SK-N-SH (cell line): ENCODE data around the gene PALLD. TPM values are rescaled to one million over a fixed set of nuclear protein-coding genes. Genes with fewer than 3 reads are reported as not detected.

Experiments
- CTCF ChIA-PET: fragments of 300-600, 350-600 bp; formaldehyde crosslinking; extraction: SDS; loops from one replicate; lab custom pipeline; 2021; lab: Yijun Ruan, JAX
- POLR2A ChIA-PET: fragments of 350-600 bp; sonication (Branson Sonifier 250); formaldehyde crosslinking; extraction: SDS; loops from one replicate; lab custom pipeline; 2020; ENCODE audit warnings: antibody characterized with exemption, inconsistent platforms; lab: Yijun Ruan, JAX
- DNase-seq: peaks from one replicate; pipeline ENCODE4 v3.0.0; 2012
- H2AFZ ChIP-seq: fragments of 200-600 bp; sonication (generic); 2 replicates; pipeline ENCODE4 v1.8.1; 2016; ENCODE audit warnings: antibody characterized with exemption, mild to moderate bottlenecking, low read depth
- H3F3A ChIP-seq: fragments of 200-600 bp; sonication (generic); replicated peaks from 2 replicates; pipeline ENCODE3; 2016; ENCODE audit warnings: antibody characterized with exemption, mild to moderate bottlenecking; ENCODE audit not compliant: insufficient read depth
- H3K27ac ChIP-seq, 2 experiments: fragments of 200-500 bp in 1 of 2; fragments of 200-600 bp in 1 of 2; sonication (Bioruptor generic) in 1 of 2; sonication (generic), shearing (Covaris generic) in 1 of 2; 2 replicates each; pipeline versions ENCODE4 v1.5.1 to v1.6.1; 2014 to 2016; ENCODE audit warnings: low read depth in 2 of 2, inconsistent platforms in 1 of 2, low read length in 1 of 2, mild to moderate bottlenecking in 1 of 2, mixed read lengths in 1 of 2
- H3K27me3 ChIP-seq: fragments of 200-600 bp; sonication (generic), shearing (Covaris generic); 2 replicates; pipeline ENCODE4 v1.6.1; 2016; ENCODE audit warnings: mixed run types; ENCODE audit not compliant: insufficient read depth
- H3K36me3 ChIP-seq, 2 experiments: fragments of 200-500 bp in 1 of 2; fragments of 200-600 bp in 1 of 2; sonication (Bioruptor generic) in 1 of 2; sonication (generic) in 1 of 2; replicated peaks in 1 of 2; 2 replicates each; pipeline versions ENCODE3 to v1.5.1; 2014 to 2016; ENCODE audit warnings: low read length in 1 of 2, mild to moderate bottlenecking in 1 of 2; ENCODE audit not compliant: insufficient read depth in 2 of 2, control insufficient read depth in 1 of 2
- H3K4me1 ChIP-seq, 2 experiments: fragments of 200-500 bp in 1 of 2; fragments of 200-600 bp in 1 of 2; sonication (Bioruptor generic) in 1 of 2; sonication (generic), shearing (Covaris generic) in 1 of 2; 2 replicates each; pipeline versions ENCODE4 v1.5.1 to v1.6.1; 2014 to 2016; ENCODE audit warnings: low read depth in 1 of 2, low read length in 1 of 2, mixed run types in 1 of 2; ENCODE audit not compliant: insufficient read depth in 2 of 2, control insufficient read depth in 1 of 2
- H3K4me2 ChIP-seq: fragments of 200-600 bp; sonication (generic), shearing (Covaris generic); 2 replicates; pipeline ENCODE4 v1.6.1; 2017; ENCODE audit warnings: mixed run types
- H3K4me3 ChIP-seq, 2 experiments: fragments of 200-500 bp in 1 of 2; fragments of 200-600 bp in 1 of 2; sonication (Bioruptor generic) in 1 of 2; sonication (generic), shearing (Covaris generic) in 1 of 2; 2 replicates each; pipeline versions ENCODE4 v1.5.1 to v1.8.1; 2014 to 2016; ENCODE audit warnings: low read depth in 2 of 2, inconsistent platforms in 1 of 2, low read length in 1 of 2, mild to moderate bottlenecking in 1 of 2, mixed read lengths in 1 of 2, moderate library complexity in 1 of 2
- H3K79me2 ChIP-seq: fragments of 200-600 bp; sonication (generic); 2 replicates; pipeline ENCODE4 v1.8.1; 2017; ENCODE audit warnings: mild to moderate bottlenecking; ENCODE audit not compliant: insufficient read depth
- H3K9ac ChIP-seq: fragments of 200-600 bp; sonication (generic); 2 replicates; pipeline ENCODE4 v1.6.1; 2017; ENCODE audit warnings: mixed run types
- H3K9me2 ChIP-seq: fragments of 200-600 bp; sonication (generic); 2 replicates; pipeline ENCODE4 v1.6.1; 2017; ENCODE audit warnings: mixed run types
- H3K9me3 ChIP-seq: fragments of 200-600 bp; sonication (generic); 2 replicates; pipeline ENCODE4 v1.6.1; 2017; ENCODE audit warnings: mixed run types, mild to moderate bottlenecking, moderate library complexity
- H4K20me1 ChIP-seq: fragments of 200-600 bp; sonication (generic); 2 replicates; pipeline ENCODE4 v1.6.1; 2017; ENCODE audit warnings: mild to moderate bottlenecking, mixed run types; ENCODE audit not compliant: insufficient read depth
- CTCF ChIP-seq: fragments of 200-600 bp; sonication (generic); IDR thresholded peaks from 2 replicates; pipeline ENCODE4 v1.6.1; 2017; ENCODE audit warnings: antibody characterized with exemption, mild to moderate bottlenecking, moderate library complexity
- FOSL2 ChIP-seq: IDR thresholded peaks from 2 replicates; pipeline ENCODE4 v1.4.0; 2012; ENCODE audit warnings: low read depth, mild to moderate bottlenecking, moderate library complexity, borderline replicate concordance
- IRF3 ChIP-seq: fragments of 150-350 bp; IDR thresholded peaks from 2 replicates; pipeline ENCODE4 v1.6.1; 2016; ENCODE audit warnings: mild to moderate bottlenecking, low read depth, low read length
- MAX ChIP-seq: IDR thresholded peaks from 2 replicates; pipeline ENCODE4 v1.4.0; 2012; ENCODE audit warnings: low read depth
- NRF1 ChIP-seq: IDR thresholded peaks from 2 replicates; pipeline ENCODE4 v1.6.1; 2012; ENCODE audit warnings: low read depth, mild to moderate bottlenecking, low read length
- RXRA ChIP-seq: IDR thresholded peaks from 2 replicates; pipeline ENCODE4 v1.4.0; 2012; ENCODE audit warnings: low read depth, mild to moderate bottlenecking, borderline replicate concordance
- TCF12 ChIP-seq: IDR thresholded peaks from 2 replicates; pipeline ENCODE4 v1.4.0; 2012
- USF1 ChIP-seq: IDR thresholded peaks from 2 replicates; pipeline ENCODE4 v1.4.0; 2012; ENCODE audit warnings: low read depth, borderline replicate concordance
- USF2 ChIP-seq: fragments of 150-350 bp; IDR thresholded peaks from 2 replicates; pipeline ENCODE4 v1.6.1; 2017; ENCODE audit warnings: antibody characterized with exemption, low read length, low read depth, borderline replicate concordance
- WGBS: methylation state at CpG from one replicate; pipeline ENCODE4 v1.1.6; 2017; ENCODE audit warnings: low lambda C conversion rate; 5-methylcytosine and 5-hydroxymethylcytosine counted together
- polyA plus RNA-seq, 3 experiments: library from polyadenylated mRNA; depleted of rRNA; stranded (reverse); fragments of >200 nt; gene quantifications; 2 replicates each; pipeline ENCODE4 v1.2.3, GENCODE V29; 2012

PALLD gene
- polyA plus RNA-seq, 1 of the 3 experiments (the other 2 are of a cell fraction) = 33.0 TPM

GRCh38 chr4:168541266-168541953 is 44.6 kb downstream of the PALLD start (continued):
- TF ChIP-seq MAX (no peak), USF2 (no peak)

- H3K9me2 ChIP-seq = no peaks in the 10 kb centered on the region
- no peaks in the 10 kb centered on the region for H3K27me3 ChIP-seq
- no peaks in the 10 kb centered on the region for H3K79me2 ChIP-seq
- H3K27ac ChIP-seq = peak overlapping the region; percentile 53 to 92; a peak in 3 of 4 replicates
- H3K9me3 ChIP-seq = no peaks in the 10 kb centered on the region
- H3F3A ChIP-seq = peaks cover 39% of the 10 kb centered on the region
- H3K9ac ChIP-seq = peak overlapping the region; percentile 64; the same call in 1 of the 2 replicates
- peaks cover 13 to 40% of the 10 kb centered on the region in 2 experiments for H3K4me1 ChIP-seq
- peak overlapping the region; percentile 7; the same call in 1 of the 2 replicates for H2AFZ ChIP-seq
- H3K36me3 ChIP-seq = no peaks in the 10 kb centered on the region
- ChIA-PET POLR2A (no interaction called here), CTCF (interaction anchor here (1.6 kb wide), 1 partner anchor 14 kb away, joined by 5 read pairs; no protein-coding TSS in a partner anchor)
- DNase-seq = no peak
- no peak overlapping the region for H3K4me3 ChIP-seq
- H4K20me1 ChIP-seq = no peaks in the 10 kb centered on the region
- TF ChIP-seq TCF12 (peak; percentile 60), RXRA (no peak)
- 0 out of 2 replicates have a peak overlapping the region, but pooled peaks have one; percentile 5 for H3K4me2 ChIP-seq
- 28% methylated on average over 4 of the region's 4 CpGs for WGBS
These were observed 52.3 kb downstream of the PALLD start for GRCh38 chr4:168549143-168549542.

GRCh38 chr4:168550064-168550766 is 53.4 kb downstream of the PALLD start:
- Histone ChIP-seq H4K20me1 (no peaks in the 10 kb centered on the region), H3K4me1 (peaks cover 13 to 40% of the 10 kb centered on the region in 2 experiments), H3K9ac (peak overlapping the region; percentile 64), H3K79me2 (no peaks in the 10 kb centered on the region), H3K36me3 (no peaks in the 10 kb centered on the region), H3K9me3 (no peaks in the 10 kb centered on the region), H3K4me3 (no peak overlapping the region), H3K27ac (peak overlapping the region; percentile 53 to 92), H3K4me2 (peak overlapping the region; percentile 24; the same call in 1 of the 2 replicates), H3F3A (peaks cover 39% of the 10 kb centered on the region), H2AFZ (peak overlapping the region; percentile 7; the same call in 1 of the 2 replicates), H3K27me3 (no peaks in the 10 kb centered on the region), H3K9me2 (no peaks in the 10 kb centered on the region)
- CTCF ChIA-PET = interaction anchor here (1.6 kb wide), 2 partner anchors 13 to 15 kb away, joined by 4 to 5 read pairs; no protein-coding TSS in a partner anchor
- DNase-seq = no peak
- TF ChIP-seq IRF3 (no peak), TCF12 (peak; percentile 8; the same call in 1 of the 2 replicates), USF1 (no peak), CTCF (0 out of 2 replicates have a peak, but pooled peaks have one; percentile 22), FOSL2 (peak; percentile 19; the same call in 1 of the 2 replicates), NRF1 (no peak)
- WGBS = 70% methylated on average over 5 of the region's 5 CpGs
- POLR2A ChIA-PET = no interaction called here
